K562 (cell line): ENCODE data around the gene RPRML. TPM values are rescaled to one million over a fixed set of nuclear protein-coding genes. Genes with fewer than 3 reads are reported as not detected.
A peak's percentile ranks its signal among the peaks of the same experiment; 100 is the strongest.

Experiments
- CLOCK ChIP-seq: fragments of 250-450 bp; sonication (Bioruptor Pico); IDR thresholded peaks from 2 replicates; pipeline ENCODE4 v1.4.0; 2020; ENCODE audit warnings: mild to moderate bottlenecking, moderate library complexity, borderline replicate concordance
- FOXP1 ChIP-seq: sonication (generic); formaldehyde crosslinking; IDR thresholded peaks from 2 replicates; pipeline ENCODE4 v1.8.0; 2022; ENCODE audit warnings: mild to moderate bottlenecking, missing genetic modification reagents
- JUND ChIP-seq, 2 experiments: IDR thresholded peaks; 2 replicates in 1 of 2; 3 replicates in 1 of 2; pipeline ENCODE4 v1.6.1; 2011; ENCODE audit warnings: borderline replicate concordance in 2 of 2, low read depth in 2 of 2, low read length in 2 of 2, improper control_type of control experiment in 1 of 2, missing biosample characterization in 1 of 2, missing genetic modification characterization in 1 of 2, missing genetic modification reagents in 1 of 2
- MCM5 ChIP-seq: fragments of 450-650 bp; IDR thresholded peaks from 2 replicates; pipeline ENCODE4 v1.6.1; 2016; ENCODE audit warnings: low read depth
- NUFIP1 ChIP-seq: fragments of 450-650 bp; IDR thresholded peaks from 2 replicates; pipeline ENCODE4 v1.6.1; 2018; ENCODE audit not compliant: partially characterized antibody
- PML ChIP-seq: IDR thresholded peaks from 2 replicates; pipeline ENCODE4 v1.6.1; 2012; ENCODE audit warnings: low read length, inconsistent platforms
- POLR2AphosphoS5 ChIP-seq: IDR thresholded peaks from 2 replicates; pipeline ENCODE4 v1.6.1; 2011; ENCODE audit warnings: mild to moderate bottlenecking, low read depth, low read length, moderate library complexity; ENCODE audit not compliant: control insufficient read depth, insufficient read depth
- TBP ChIP-seq: optimal IDR thresholded peaks from 2 replicates; pipeline ENCODE3; 2011; ENCODE audit warnings: low read depth, low read length, improper control_type of control experiment
- TRIM25 ChIP-seq: fragments of 450-650 bp; IDR thresholded peaks from 2 replicates; pipeline ENCODE4 v1.7.0; 2016; ENCODE audit warnings: borderline replicate concordance
- ZBTB7A ChIP-seq: IDR thresholded peaks from 2 replicates; pipeline ENCODE4 v1.6.1; 2011; ENCODE audit warnings: low read depth, mild to moderate bottlenecking, low read length, moderate library complexity, borderline replicate concordance; ENCODE audit not compliant: control insufficient read depth
- ZFX ChIP-seq: sonication (generic); formaldehyde crosslinking; IDR thresholded peaks from 2 replicates; pipeline ENCODE4 v1.8.0; 2022; ENCODE audit warnings: mild to moderate bottlenecking, missing genetic modification reagents, moderate library complexity
- ZNF280B ChIP-seq: fragments of 250-450 bp; sonication (Bioruptor Pico); IDR thresholded peaks from 2 replicates; pipeline ENCODE4 v1.5.1; 2021; ENCODE audit warnings: mild to moderate bottlenecking
- ZNF583 ChIP-seq: fragments of 250-450 bp; sonication (Bioruptor Pico); IDR thresholded peaks from 2 replicates; pipeline ENCODE4 v1.4.0; 2020
- polyA plus RNA-seq, 8 experiments: library from polyadenylated mRNA; depleted of rRNA in 4 of 8; stranded (reverse) in 5 of 8; unstranded in 3 of 8; fragments of >200 nt; fragmentation: Nextera tagmentation in 2 of 8; fragmentation: Illumina TruSeq in 1 of 8; extraction: Ambion mirVana in 2 of 8; extraction: Trizol in 1 of 8; gene quantifications; 2 replicates each; pipeline versions ENCODE4 v1.2.1 to v1.2.3, GENCODE V29; 2011 to 2014; ENCODE audit warnings: inconsistent platforms in 1 of 8, missing spikeins in 1 of 8
- total RNA-seq, 7 experiments: library from RNA; depleted of rRNA in 6 of 7; stranded (reverse); fragments of >200 nt in 6 of 7; fragmentation: Illumina TruSeq in 2 of 7; extraction: Trizol in 2 of 7; gene quantifications; 2 replicates each; pipeline versions ENCODE4 v1.2.1 to v1.2.3, GENCODE V29; 2011 to 2021; ENCODE audit warnings: low replicate concordance in 1 of 7

RPRML gene
- total and polyA plus RNA-seq, 9 of the 15 experiments (the other 6 are each of a cell fraction or from before 2014, with no cell fraction given), result not detected

- TF ChIP-seq POLR2AphosphoS5, result peak; percentile 16; the same call in 1 of the 2 replicates
- TF ChIP-seq MCM5, result no peak
- 0 out of 2 replicates have a peak, but pooled peaks have one; percentile 10 for TF ChIP-seq PML
- TF ChIP-seq TRIM25, result no peak
- TF ChIP-seq ZBTB7A, result no peak
- peak; percentile 31; the same call in 1 of the 2 replicates for TF ChIP-seq JUND (IDR thresholded peaks at IDR 0.05; ENCODE audit: borderline replicate concordance, low read depth, low read length)
- no peak for TF ChIP-seq JUND (tag; IDR thresholded peaks at IDR 0.05; ENCODE audit: borderline replicate concordance, low read depth, low read length)
- TF ChIP-seq ZNF280B (CRISPR knock-in tag), result no peak
- TF ChIP-seq ZFX (CRISPR knock-in tag), result peak; percentile 53; the same call in 1 of the 2 replicates
- no peak for TF ChIP-seq CLOCK (CRISPR knock-in tag)
- no peak for TF ChIP-seq NUFIP1
- TF ChIP-seq TBP, result no peak
- no peak for TF ChIP-seq ZNF583
- no peak for TF ChIP-seq FOXP1 (CRISPR knock-in tag)
- TF ChIP-seq, all 486 proteins: peak for 26
These were observed 36.4 kb downstream of the RPRML start (continued) for GRCh38 chr17:46942441-46943217.
